ENCODE measurements around the gene GARIN3.

The GARIN3 gene

DNA sequence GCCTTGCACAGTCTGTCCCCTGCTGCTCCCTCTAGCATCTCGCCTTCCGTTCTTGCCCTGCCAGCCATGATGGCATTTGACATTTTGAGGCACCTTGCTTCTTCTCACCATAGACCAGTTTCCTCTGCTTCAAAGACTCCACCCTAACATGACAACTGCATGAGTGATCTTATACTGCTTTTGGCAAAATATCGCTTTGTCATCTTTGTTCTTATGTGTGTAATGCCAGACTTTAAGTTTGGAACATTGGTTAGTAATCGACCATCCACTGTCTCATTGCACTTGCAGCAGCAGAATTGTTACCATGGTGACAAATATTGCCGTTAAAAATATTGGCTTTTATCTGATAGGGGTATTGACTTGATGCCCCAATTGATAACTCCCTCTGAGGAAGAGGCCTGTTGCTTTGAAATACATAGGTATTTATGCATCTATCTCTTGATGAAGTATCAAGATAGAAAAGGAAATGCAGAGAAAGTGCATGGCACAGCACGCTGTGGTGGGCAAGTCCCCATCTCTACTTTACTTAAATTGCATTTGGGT is 6.8 kb downstream of the GARIN3 start (continued):
- TF ChIP-seq CSDC2 (CRISPR knock-in tag; IDR thresholded peaks at IDR 0.05) = no peak

DNA sequence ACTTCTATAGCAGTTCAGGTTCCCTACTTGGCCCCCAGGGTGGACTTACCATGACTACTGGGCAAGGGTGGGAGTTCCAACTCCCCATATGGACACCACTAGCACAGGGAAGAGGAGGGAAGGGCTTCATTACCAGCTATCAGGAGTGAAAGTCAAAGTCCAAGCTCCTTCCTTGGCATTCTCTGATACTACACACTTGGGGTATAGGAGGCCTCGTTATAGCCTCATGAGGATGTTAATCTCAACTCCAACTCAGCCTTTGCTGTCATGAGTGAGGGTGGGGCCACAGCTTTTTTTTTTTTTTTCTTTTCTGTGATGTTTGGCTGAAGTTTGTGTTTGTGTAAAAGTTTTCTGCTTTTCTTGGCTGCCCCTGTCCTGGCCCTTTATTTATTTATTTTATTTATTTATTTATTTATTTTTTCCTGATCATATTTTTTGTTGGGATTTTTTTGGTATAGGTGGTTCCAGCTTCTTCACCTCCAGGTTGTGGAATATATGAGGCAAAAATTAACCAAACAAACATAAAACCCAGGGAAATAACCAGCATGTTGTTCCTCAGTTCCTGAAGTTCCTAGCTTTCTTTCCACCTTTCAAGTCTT is 8.7 kb downstream of the GARIN3 start:
- ATAC-seq = no peak
- TF ChIP-seq PPARA (CRISPR knock-in tag; IDR thresholded peaks at IDR 0.05; ENCODE audit: borderline replicate concordance) = no peak
- TF ChIP-seq ZNF8 (CRISPR knock-in tag; IDR thresholded peaks at IDR 0.05) = no peak
- TF ChIP-seq, protein P1, sequence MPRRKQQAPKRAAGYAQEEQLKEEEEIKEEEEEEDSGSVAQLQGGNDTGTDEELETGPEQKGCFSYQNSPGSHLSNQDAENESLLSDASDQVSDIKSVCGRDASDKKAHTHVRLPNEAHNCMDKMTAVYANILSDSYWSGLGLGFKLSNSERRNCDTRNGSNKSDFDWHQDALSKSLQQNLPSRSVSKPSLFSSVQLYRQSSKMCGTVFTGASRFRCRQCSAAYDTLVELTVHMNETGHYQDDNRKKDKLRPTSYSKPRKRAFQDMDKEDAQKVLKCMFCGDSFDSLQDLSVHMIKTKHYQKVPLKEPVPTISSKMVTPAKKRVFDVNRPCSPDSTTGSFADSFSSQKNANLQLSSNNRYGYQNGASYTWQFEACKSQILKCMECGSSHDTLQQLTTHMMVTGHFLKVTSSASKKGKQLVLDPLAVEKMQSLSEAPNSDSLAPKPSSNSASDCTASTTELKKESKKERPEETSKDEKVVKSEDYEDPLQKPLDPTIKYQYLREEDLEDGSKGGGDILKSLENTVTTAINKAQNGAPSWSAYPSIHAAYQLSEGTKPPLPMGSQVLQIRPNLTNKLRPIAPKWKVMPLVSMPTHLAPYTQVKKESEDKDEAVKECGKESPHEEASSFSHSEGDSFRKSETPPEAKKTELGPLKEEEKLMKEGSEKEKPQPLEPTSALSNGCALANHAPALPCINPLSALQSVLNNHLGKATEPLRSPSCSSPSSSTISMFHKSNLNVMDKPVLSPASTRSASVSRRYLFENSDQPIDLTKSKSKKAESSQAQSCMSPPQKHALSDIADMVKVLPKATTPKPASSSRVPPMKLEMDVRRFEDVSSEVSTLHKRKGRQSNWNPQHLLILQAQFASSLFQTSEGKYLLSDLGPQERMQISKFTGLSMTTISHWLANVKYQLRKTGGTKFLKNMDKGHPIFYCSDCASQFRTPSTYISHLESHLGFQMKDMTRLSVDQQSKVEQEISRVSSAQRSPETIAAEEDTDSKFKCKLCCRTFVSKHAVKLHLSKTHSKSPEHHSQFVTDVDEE (CRISPR knock-in tag; IDR thresholded peaks at IDR 0.05) = no peak
- no peak for TF ChIP-seq RARB (CRISPR knock-in tag; IDR thresholded peaks at IDR 0.05)
- no peak for TF ChIP-seq ESRRG (CRISPR knock-in tag; IDR thresholded peaks at IDR 0.05)
- no peak for TF ChIP-seq ZFP30 (CRISPR knock-in tag; IDR thresholded peaks at IDR 0.05)
- TF ChIP-seq ZFP3 (CRISPR knock-in tag; IDR thresholded peaks at IDR 0.05) = no peak
- TF ChIP-seq GLIS3 (CRISPR knock-in tag; IDR thresholded peaks at IDR 0.05) = no peak
- TF ChIP-seq TCF4 (CRISPR knock-in tag; IDR thresholded peaks at IDR 0.05; ENCODE audit: borderline replicate concordance) = no peak
- no peak for TF ChIP-seq ZC3H10 (CRISPR knock-in tag; IDR thresholded peaks at IDR 0.05)
- TF ChIP-seq PATZ1 (CRISPR knock-in tag; IDR thresholded peaks at IDR 0.05; ENCODE audit: borderline replicate concordance) = no peak
- no peak for TF ChIP-seq ARNTL (CRISPR knock-in tag; IDR thresholded peaks at IDR 0.05; ENCODE audit: borderline replicate concordance, low read depth)
- TF ChIP-seq ZNF70 (CRISPR knock-in tag; IDR thresholded peaks at IDR 0.05) = no peak
- no peak for TF ChIP-seq ZNF565 (CRISPR knock-in tag; conservative IDR thresholded peaks at IDR 0.05; ENCODE audit: low read depth)

DNA sequence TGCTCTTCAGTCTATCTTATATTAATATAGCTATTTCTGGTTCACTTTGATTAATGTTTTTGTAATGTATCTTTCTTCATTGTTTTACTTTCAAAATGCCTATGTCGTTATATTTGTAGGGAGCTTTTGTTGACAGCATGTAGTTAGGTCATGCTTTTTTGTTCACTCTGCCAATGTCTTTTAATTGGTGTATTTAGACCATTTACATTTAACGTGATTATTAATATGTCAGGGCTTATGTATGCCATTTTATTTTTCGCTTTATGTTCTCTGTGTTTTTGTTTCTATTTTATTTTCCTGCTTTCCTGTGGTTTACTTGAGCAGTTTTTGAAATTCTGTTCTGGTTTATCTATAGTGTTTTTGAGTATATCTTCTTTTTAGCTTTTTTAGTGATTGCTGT is 10.8 kb downstream of the GARIN3 start:
- TF ChIP-seq CSDC2 (CRISPR knock-in tag; IDR thresholded peaks at IDR 0.05) = no peak
- TF ChIP-seq, protein P1 (CRISPR knock-in tag; IDR thresholded peaks at IDR 0.05) = no peak
- no peak for TF ChIP-seq ZNF565 (CRISPR knock-in tag; conservative IDR thresholded peaks at IDR 0.05; ENCODE audit: low read depth)
- TF ChIP-seq ZFP30 (CRISPR knock-in tag; IDR thresholded peaks at IDR 0.05) = no peak
- ATAC-seq = no peak

- no peak for TF ChIP-seq CSRNP3 (CRISPR knock-in tag; IDR thresholded peaks at IDR 0.05)
- TF ChIP-seq ZNF8 (CRISPR knock-in tag; IDR thresholded peaks at IDR 0.05) = no peak
- TF ChIP-seq, protein P1 (CRISPR knock-in tag; IDR thresholded peaks at IDR 0.05) = no peak
- no peak for TF ChIP-seq ZFP30 (CRISPR knock-in tag; IDR thresholded peaks at IDR 0.05)
Observed at GRCh38 chr5:157150995-157151394, 15.1 kb downstream of the GARIN3 start.

More at GRCh38 chr5:157150995-157151394, 15.1 kb downstream of the GARIN3 start:
- ATAC-seq = no peak
